NCI-H774 (cell line): Measurements from ENCODE around the gene ANAPC4.
"Not testable (repeated sequence)": the region's sequence is repeated elsewhere in the genome, so short reads cannot be mapped to it uniquely, and the experiment has no call there.

Source experiments
- DNase-seq: peaks from one replicate; lab custom pipeline; 2025; lab: John Stamatoyannopoulos, UW

ANAPC4 gene, protein sequence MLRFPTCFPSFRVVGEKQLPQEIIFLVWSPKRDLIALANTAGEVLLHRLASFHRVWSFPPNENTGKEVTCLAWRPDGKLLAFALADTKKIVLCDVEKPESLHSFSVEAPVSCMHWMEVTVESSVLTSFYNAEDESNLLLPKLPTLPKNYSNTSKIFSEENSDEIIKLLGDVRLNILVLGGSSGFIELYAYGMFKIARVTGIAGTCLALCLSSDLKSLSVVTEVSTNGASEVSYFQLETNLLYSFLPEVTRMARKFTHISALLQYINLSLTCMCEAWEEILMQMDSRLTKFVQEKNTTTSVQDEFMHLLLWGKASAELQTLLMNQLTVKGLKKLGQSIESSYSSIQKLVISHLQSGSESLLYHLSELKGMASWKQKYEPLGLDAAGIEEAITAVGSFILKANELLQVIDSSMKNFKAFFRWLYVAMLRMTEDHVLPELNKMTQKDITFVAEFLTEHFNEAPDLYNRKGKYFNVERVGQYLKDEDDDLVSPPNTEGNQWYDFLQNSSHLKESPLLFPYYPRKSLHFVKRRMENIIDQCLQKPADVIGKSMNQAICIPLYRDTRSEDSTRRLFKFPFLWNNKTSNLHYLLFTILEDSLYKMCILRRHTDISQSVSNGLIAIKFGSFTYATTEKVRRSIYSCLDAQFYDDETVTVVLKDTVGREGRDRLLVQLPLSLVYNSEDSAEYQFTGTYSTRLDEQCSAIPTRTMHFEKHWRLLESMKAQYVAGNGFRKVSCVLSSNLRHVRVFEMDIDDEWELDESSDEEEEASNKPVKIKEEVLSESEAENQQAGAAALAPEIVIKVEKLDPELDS

DNA sequence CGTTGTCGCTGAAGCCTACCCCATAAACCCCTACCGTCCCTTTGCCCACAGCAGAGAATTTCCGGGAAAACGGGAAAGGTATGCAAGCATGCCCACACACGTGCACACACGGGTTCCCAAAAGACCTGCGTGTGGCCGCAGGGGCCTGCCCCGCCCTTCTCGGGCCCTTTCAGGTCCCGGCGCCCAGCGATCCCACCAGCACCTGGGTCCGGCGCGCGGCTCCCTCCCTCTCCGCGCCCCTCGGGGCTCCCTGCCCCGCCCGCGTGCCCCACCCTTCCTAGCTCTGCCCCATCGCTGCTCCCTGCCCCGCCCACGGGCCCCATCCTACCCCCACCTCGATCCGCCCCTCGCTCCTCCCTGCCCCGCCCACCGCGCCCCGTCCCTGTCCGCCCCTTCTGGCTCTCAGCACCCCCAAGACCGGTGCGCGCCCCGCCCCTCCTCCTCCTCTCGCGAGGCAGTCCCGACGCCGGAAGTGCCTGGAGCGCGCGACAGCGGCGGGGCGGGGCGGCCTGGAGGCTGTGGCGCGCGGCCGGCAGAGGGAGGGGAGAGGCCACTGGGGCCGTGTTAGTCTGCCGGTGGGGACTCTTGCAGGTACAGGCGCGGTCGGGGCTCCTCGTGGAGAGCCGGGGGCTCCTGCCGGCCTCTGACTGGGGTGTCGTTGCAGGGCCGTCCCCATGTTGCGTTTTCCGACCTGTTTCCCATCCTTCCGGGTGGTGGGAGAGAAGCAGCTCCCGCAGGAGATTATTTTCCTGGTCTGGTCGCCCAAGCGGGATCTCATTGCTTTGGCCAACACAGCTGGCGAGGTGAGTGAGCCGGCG lies at the start of gene ANAPC4:
ANAPC4 (plus strand) TSS at position 510 of the 818 bp plus-strand sequence; CDS start at position 675, 165 bp downstream.
- DNase-seq, result peak; percentile 93

DNA sequence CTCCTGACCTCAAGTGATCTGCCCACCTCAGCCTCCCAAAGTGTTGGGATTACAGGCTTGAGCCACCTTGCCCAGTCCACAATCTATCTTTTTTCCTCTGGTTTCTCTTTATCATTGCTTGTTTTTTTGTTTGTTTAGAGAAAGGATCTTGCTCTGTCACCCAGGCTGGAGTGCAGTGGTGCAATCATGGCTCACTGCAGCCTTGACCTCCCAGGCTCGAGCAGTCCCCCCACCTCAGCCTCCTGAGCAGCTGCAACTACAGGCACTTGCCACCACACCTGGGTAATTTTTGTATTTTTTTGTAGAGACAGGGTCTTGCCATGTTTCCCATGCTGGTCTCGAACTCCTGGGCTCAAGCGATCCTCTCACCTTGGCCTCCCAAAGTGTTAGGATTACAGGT lies 48.6 kb upstream of the ANAPC4 start:
- not testable (repeated sequence) for DNase-seq

DNA sequence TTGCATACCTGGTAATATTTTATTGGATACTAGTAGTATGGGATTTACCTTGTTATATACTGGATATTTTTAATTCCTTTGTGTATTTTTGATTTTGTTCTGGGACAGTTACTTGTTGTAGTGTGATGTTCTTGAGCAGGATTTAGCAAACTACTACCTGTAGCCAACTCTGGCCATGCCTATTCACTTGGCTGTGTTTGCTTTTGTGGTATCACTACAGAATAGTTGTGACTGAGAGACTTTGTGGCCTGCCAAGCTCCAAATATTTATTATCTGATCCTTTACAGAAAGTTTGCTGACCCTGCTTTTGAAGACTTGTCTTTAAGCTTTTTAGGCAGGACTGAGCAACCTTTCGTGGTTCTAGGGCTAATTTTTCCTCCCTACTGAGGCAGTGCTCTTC lies 46.7 kb upstream of the ANAPC4 start:
- DNase-seq, result no peak

DNA sequence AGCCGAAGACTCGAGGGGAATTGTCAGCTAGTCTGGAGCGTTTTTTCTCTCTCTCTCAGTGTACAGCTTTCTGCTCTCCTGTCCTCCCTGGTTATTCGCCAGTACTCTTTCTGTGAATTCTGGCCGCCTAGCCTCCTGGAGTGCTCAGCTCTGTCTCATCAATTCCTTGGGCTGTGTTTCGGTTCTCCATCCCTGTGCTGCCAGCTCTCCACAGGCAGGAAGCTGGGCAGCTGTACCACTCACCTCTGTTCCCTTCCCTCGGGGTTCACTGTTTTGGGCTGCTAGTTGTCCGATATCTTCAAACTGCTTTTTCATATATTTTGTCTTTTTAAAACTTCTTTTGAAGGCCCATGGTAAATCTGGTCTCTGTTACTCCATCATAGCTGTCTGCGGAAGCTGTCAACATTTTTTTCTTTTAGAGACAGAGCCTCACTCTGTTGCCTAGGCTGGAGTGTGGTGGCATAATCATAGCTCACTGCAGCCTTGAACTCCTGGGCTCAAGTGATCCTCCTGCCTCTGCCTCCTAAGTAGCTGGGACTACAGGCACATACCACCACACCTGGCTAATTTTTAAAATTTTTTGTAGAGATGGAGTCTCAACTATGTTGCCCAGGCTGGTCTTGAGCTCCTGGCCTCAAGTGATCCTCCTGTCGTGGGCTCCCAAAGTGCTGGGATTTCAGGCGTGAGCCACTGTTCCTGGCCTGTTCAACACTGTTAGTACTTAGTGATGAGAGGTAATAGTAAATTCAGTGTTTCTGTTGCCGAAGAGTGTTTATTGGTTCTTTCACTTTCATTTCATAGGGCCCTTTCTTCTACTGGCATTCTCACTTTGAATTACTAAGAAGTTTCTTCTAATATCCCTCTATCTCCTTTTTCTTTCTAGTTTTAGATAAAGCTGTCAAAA lies 45.9 kb upstream of the ANAPC4 start:
- no peak for DNase-seq

DNA sequence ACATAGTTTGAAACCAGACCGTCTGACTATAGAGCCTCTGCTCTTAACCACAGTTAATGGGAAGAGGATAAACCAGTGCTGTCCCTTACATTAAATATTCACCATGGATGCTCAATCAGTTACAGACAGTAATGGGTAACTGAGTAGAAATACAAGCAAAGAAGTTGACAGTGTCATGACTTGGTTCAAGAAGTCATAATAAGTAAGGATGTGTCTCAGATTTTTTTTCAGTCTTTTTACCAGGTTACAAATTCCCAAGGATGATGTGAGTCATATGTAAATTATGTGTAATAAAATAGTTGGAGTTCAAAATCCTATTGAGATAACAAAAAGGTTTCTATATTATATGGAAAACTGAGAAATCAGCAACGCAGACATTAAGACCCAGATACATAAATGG lies 33.4 kb upstream of the ANAPC4 start:
- no peak for DNase-seq

DNA sequence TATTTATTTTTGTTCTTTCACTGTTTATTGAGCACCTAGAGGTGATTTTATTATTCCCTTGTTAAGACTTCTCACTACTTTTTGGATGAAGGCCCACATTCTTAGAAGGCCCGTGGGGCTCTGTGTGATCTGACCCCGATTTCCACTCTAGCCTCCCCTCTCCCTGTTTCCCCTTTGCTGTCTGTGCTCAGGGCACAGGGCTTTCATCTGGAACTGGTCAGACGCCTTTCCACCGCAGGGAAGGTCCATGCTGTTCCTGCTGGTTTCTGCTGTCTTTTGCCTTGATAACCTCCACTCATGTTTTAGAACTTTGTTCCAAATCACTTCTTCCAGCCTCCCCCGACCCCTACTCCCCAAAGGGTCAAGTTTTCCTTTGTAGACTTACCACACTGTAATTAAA lies 31.3 kb upstream of the ANAPC4 start:
- no peak for DNase-seq

DNA sequence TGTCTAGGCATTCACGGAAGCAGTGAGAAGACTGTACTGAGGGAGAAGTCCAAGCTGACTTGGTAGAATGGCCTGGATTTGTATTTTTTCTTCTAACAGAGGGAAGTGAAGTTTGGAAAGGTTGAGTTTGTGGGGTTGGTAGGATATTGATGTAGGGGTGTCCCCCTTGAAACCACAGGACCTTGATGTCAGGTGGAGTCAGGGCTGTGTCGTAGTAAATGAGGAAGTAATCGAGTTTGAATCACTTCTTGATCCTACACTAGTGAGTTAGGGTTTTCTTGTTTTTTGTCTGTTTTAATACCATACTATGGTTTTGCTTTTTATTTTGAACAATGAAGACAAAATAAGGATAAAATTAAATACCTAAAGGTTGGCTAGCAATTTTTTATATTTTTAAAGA lies 30.1 kb upstream of the ANAPC4 start:
- DNase-seq, result no peak

DNA sequence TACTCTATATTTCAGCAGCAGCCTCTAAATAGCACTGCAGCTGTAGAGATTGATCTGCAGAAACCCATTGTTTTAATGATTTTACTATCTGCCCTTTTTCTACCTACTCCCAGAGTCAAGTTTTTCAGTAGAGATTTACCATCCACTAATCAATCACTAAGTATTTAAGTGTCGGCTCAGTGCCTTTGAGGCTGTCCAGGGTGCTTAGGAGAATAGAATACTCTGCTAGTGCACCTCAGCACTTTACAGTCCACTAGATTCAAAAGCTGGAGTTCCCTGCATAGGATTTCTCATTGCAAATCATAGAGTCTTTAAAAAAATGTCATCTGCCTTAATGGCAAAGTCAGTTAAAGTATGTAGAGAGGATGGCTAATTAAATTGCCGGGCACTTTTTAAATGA lies 29.6 kb upstream of the ANAPC4 start:
- DNase-seq, result no peak

DNA sequence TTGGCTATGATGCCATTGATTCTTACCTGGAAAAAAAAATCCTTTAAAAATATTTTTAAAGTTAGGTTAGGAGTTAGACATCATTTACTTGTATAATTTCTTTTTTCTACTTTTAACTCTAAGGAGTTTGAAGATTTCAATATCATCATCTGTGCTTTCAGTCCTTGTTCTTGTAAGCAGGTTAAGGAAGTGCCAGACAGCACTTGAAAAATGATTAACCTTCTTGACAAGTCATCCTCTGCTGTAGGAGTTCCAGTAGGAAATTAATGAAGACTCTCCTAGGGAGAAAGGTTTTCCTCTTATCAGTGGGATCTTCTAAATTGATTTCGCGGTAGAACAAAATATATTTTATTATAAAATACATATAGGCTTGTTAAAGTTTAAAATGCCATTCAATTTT lies 29.1 kb upstream of the ANAPC4 start:
- DNase-seq, result no peak

DNA sequence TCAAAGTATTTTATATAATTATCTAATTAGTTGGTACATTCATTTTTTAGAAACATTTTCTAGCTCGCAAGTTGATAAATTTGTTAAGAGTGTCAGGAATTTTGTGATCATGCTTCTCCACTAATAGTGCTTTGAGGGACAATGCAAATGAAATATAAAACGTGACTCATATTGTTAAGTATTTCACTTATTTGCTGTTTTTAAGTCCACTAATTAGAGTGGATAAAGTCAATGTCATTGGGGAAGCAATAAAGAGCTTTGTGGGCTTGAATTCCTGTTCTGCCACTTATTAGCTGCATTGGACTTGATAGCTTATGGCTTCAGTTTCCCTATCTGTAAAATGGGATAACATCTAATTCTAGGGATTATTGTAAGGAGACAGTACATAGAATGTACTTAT lies 26.5 kb upstream of the ANAPC4 start:
- no peak for DNase-seq

DNA sequence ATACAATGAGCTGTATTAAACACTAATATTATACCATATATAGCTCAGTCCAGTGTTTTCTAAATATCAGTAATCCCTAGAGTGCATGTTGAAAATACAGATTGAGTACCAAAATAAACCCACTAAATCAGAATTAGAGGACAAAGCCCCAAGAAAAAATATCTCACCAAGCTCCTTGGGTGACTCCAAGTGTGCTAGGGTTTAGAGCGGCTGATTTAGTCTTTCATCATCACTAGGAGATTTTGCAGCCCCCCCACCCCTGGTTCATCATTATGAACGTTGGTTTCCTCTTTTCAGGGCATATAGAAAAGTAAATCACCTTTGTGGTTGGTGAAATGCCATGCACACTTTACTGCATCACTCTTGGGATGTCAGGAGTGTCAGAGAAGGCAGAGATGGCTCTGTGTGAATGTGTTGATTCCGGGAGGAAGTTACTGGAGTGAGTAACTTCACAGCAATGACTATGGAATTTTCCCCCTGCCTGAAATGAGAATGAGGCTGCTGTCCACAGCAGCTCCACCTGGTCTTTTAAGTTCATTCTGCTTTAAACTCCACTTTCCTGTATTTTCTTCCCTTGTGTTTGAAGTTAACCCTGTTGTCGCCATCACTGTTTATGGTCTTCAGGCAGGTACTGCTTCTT lies 25.2 kb upstream of the ANAPC4 start:
- DNase-seq, result no peak

DNA sequence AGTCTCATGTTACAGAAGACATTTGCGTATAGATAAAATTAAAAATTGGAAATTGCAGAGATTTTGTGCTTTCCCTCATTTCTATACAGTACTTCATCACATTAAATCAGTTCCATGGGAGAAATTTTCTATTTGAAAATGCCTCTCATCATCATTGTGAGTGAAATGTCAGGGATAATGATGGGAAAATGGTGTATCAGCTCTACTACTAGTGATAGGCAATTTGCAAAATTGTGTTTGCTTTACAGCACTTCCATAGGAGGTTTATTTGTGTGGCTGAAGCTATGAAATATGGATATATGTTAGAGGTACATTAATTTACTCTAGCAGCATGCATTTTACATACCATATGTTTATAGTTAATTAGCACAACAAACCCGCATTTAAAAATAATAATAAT lies 21.0 kb upstream of the ANAPC4 start:
- DNase-seq, result no peak

DNA sequence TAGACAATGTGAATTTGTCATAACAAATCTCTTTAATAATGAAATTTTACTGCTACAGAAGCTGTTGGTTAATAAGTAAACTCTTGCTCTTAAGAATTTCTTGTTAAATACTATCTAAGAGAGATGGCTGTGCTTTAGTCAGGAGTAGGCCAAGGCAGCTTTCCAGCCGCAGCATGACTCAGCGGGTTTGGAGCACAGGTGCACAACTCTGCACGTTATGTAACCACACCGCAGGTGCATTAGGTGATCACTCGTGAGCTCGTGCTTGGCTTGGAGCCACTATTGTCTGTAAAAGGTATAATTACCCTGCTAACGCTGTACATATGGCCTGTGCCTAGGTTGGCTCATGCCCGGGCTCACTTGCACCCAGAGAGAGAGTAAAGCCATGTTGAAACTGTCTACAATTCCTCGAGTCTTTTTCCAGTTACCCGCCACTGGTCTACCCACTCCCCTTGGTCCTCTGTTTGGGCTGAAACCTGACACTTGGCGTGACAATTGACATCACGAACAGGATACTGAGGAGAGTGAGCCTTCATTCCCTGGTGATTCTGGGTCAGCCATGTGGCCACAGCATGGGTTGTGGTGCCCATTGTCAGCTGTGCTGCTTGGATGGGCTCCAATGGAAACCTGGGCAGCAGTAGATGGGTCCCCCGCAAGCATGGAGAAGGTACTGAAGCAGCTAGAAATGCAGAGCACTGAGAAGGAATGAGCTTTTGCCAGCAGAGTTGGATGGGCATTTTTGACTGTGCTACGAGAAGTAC lies 18.4 kb upstream of the ANAPC4 start:
- no peak for DNase-seq

DNA sequence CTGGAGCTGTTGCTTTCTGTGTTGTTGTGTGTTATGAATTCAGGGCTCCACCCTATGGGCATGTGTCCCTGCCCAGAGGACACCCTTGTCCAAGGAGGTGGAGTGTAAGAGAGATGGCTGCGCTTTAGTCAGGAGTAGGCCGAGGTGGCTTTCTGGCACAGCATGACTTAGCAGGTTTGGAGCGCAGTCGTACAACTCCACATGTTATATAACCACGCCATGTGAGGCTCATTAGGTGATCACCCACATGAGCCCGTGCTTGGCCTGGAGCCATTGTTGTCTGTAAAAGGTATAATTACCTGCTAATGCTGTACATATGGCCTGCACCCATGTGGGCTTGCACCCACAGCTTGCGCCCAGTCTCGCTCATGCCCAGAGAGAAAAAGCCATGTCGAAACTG lies 15.8 kb upstream of the ANAPC4 start:
- no peak for DNase-seq

DNA sequence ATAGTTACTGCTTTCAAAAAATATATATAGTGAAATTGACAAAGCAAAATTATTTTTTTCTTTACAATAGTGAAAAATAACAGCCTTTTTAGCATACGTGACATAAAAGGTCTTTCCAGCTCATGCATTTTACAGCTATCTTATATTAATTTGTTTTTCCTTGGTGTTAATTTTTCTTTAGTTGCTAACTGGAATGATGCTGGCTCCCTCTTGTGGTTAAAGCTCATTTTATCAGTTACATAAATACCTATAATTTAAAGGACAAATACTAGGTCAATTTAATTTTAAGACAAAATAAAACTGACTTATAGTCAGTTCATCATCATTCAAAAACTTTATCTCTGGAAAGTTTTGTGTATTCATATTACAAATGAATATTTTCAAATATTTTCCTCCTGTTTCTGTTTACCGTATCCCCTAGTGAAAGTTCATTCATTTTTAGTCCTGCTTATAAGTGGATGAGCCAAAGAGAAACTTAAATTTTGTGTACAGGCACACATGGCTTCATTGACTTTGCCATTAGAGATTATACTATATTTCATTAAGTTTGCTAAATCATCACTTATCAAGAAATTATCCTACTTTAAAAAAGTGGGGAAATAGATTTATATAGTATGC lies 9.9 kb upstream of the ANAPC4 start:
- DNase-seq, result no peak

DNA sequence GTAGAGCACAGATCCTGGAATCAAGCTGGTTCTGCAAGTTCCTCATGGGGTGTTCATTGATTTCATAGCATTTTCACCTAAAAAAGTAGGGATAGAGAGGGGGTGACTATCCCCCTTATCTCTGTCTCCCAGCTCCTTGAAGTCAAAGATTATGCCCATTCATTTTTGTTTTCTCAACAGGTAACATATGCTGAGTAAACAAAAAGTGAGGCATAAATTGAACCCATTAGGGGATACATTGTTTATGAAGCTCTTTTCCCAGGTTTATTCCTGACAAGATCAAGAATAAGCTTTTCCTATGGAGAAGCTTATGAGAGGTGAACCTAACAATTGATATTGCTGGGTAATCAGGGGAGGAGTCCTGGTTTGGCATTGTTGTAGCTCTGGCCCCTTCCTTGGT lies 9.2 kb upstream of the ANAPC4 start:
- no peak for DNase-seq

DNA sequence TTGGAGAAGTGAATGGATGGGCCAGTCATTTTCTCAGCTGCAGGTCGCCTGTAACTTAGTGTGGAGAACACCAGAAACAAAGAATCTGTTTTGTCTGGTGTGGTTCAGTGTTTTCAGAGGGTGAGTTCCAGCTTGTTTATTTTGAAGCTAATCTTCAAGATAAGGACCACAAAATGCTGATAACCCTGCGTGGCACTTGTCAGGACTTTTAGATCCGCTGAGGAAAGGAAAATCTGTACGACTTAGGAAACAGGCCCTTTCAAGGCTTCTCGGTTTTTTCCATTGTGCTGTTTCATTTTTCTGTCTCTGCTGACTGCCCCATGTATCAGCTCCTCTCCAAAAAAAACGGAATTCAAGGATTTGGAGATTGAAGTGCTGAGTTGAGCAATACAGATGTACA lies 8.7 kb upstream of the ANAPC4 start:
- no peak for DNase-seq

DNA sequence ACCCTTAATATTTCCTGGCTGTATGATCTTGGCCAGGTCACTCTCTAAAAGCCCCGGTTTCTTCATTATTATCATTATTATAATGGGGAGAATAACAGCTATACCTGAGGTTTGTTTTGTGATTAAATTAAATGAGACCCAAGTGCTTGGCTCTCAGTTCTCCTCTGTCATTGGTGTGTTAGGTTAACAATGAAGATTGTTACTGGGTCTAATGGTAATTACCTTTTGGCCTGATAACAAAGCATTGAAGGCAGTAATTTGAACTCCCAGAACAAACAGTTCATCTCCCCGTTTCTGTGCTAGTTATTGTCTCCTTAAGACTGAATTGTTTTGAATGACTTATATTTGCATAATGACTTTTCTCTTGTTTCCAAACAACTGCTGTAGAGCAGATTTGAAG lies 6.8 kb upstream of the ANAPC4 start:
- peak; percentile 19 for DNase-seq

DNA sequence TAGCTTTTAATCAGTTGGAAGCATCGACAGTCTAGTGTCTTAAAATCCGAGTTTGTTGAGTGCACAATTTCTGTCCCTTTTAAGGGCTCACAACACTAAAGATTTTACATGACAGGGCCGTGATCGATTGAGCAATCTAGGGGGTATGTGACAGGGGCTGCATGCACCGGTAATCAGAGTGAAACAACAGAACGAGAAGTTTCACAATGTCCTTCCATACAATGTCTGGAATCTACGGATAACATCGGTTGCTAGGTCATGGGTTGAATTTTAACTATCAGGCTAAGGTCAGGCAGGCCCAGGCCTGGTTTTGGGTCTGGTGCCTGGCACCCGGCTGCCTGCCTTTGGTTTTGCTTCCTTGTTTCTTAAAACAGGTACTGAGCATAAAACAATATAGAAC lies 4.5 kb upstream of the ANAPC4 start:
- DNase-seq, result not testable (repeated sequence)
